LNCaP clone FGC (cell line): Measurements from ENCODE around the gene KIF21B.

Experiments
- DNase-seq: peaks from one replicate; pipeline ENCODE4 v3.0.0-alpha.2; 2011; ENCODE audit warnings: low read depth
- H3K4me3 ChIP-seq: 2 replicates; pipeline ENCODE4 v1.5.1; 2011; ENCODE audit warnings: mild to moderate bottlenecking, low read depth, low read length, control low read depth
- CTCF ChIP-seq: IDR thresholded peaks from 2 replicates; pipeline ENCODE4 v1.5.1; 2012; ENCODE audit warnings: mild to moderate bottlenecking; ENCODE audit not compliant: control insufficient read depth, insufficient read depth; ENCODE audit errors: extremely low read depth

KIF21B gene

GRCh38 chr1:200980452-200980772 is 43.1 kb downstream of the KIF21B start:
- no peak for TF ChIP-seq CTCF
- no peak for DNase-seq
- no peak overlapping the region for H3K4me3 ChIP-seq

GRCh38 chr1:200979574-200980451 is 43.7 kb downstream of the KIF21B start:
- peak; percentile 72 for TF ChIP-seq CTCF
- no peak overlapping the region for H3K4me3 ChIP-seq
- no peak for DNase-seq

- no peak for DNase-seq
- TF ChIP-seq CTCF = no peak
- no peak overlapping the region for H3K4me3 ChIP-seq
These were observed 46.3 kb downstream of the KIF21B start for GRCh38 chr1:200977071-200977754.

GRCh38 chr1:200976634-200977033 is 46.9 kb downstream of the KIF21B start:
- no peak overlapping the region for H3K4me3 ChIP-seq
- no peak for DNase-seq
- no peak for TF ChIP-seq CTCF

- TF ChIP-seq CTCF = no peak
- no peak overlapping the region for H3K4me3 ChIP-seq
- DNase-seq = no peak
These were observed 48.1 kb downstream of the KIF21B start for GRCh38 chr1:200975458-200975857.

- no peak overlapping the region for H3K4me3 ChIP-seq
- no peak for TF ChIP-seq CTCF
- no peak for DNase-seq
These were observed 48.8 kb downstream of the KIF21B start for GRCh38 chr1:200974711-200975110.
